Measurements from ENCODE around the gene PYY. TPM values are rescaled to one million over a fixed set of nuclear protein-coding genes. Genes with fewer than 3 reads are reported as not detected.
"Not testable (repeated sequence)": the region's sequence is repeated elsewhere in the genome, so short reads cannot be mapped to it uniquely, and the experiment has no call there.

PYY gene
- total RNA-seq, 3 donors from 2014 or later = 0.88 to 0.98 TPM; not detected in 1

DNA sequence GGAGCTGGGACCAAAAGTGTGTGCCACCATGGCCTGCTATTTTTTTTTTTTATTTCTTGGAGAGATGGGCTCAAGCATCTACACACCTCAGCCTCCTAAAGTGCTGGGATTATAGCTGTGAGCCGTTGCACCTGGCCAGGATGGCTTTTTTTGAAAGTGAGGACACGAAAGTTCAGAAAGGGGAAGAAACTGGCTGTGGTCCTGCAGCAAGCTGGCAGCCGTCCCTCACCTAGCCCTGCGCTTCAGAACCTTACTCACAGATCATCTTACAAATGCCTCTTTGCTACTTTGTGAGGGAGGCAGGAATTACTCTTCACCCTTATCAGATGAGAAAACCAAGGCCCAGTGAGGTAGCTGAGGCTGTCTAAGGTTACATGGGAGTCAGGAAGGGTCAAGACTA is 7.0 kb downstream of the PYY start:
- intact Hi-C loops (cut with DNase I; ENCODE audit: low total_unique reads) = no loop called here
- no peak for DNase-seq (ENCODE audit: low spot score in 2 of 2)

DNA sequence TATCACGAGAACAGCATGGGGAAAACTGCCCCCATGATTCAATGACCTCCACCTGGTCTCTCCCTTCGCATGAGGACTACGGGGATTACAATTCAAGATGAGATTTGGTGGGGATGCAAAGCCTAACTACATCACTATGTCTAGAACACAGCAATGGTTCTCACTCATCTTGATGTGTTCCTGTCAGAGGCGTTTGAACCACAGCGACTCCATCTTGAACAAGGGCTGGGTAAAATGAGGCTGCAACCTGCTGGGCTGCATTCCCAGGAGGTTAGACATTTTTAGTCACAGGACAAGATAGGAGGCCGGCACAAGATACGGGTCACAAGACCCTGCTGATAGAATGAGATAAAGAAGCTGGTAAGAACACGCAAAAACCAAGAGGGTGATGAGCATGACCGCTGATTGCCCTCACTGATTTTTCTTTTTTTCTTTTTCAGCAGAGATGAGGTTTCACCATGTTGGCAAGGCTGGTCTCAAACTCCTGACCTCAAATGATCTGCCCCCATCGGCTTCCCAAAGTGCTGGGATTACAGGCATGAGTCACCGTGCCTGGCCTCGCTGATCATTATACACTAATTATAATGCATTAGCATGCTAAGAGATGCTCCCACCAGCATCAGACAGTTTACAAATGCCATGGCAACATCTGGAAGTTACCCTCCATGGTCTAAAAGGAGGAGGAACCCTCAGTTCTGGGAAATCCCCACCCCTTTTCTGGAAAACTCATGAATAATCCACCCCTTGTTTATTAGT is 8.5 kb downstream of the PYY start:
- H3K9me3 ChIP-seq = no peaks in the 10 kb centered on the region
- intact Hi-C loops (cut with DNase I; ENCODE audit: low total_unique reads) = no loop called here
- H3K4me1 ChIP-seq = no peaks in the 10 kb centered on the region
- H3K36me3 ChIP-seq = no peaks in the 10 kb centered on the region
- no peak for DNase-seq (ENCODE audit: low spot score in 2 of 2)
- H3K4me3 ChIP-seq = no peak overlapping the region
- TF ChIP-seq POLR2A (IDR thresholded peaks at IDR 0.05) (no peak), CTCF (IDR thresholded peaks at IDR 0.05) (no peak), POLR2AphosphoS5 (IDR thresholded peaks at IDR 0.05) (no peak)
- H3K27me3 ChIP-seq = peaks cover 0 to 8% of the 10 kb centered on the region in 2 donors
- H3K27ac ChIP-seq = no peak overlapping the region

More for the DNA sequence above, 7.0 kb downstream of the PYY start:
- TF ChIP-seq POLR2AphosphoS5 (IDR thresholded peaks at IDR 0.05) (no peak), CTCF (IDR thresholded peaks at IDR 0.05) (no peak), POLR2A (IDR thresholded peaks at IDR 0.05) (no peak)
- peaks cover 0 to 22% of the 10 kb centered on the region in 2 donors for H3K27me3 ChIP-seq
- no peak overlapping the region for H3K27ac ChIP-seq
- H3K9me3 ChIP-seq = no peaks in the 10 kb centered on the region
- H3K4me1 ChIP-seq = no peaks in the 10 kb centered on the region
- H3K36me3 ChIP-seq = no peaks in the 10 kb centered on the region
- H3K4me3 ChIP-seq = no peak overlapping the region

GRCh38 chr17:43942051-43942685 is 11.6 kb downstream of the PYY start, which contains the start of gene PPY:
Gene PPY, minus strand, starts transcription at chr17:43942476. Its CDS starts 822 bp downstream, at chr17:43941654.
- Histone ChIP-seq H3K4me3 (no peak within 1 kb of the TSS), H3K4me1 (peaks cover 0 to 5% of the 10 kb centered on the region in 2 donors), H3K9me3 (no peaks in the 10 kb centered on the region), H3K27me3 (peaks cover 0 to 8% of the 10 kb centered on the region in 2 donors), H3K36me3 (no peaks in the 10 kb centered on the region), H3K27ac (no peak within 1 kb of the TSS)
- TF ChIP-seq POLR2A (IDR thresholded peaks at IDR 0.05) (no peak), CTCF (IDR thresholded peaks at IDR 0.05) (no peak), POLR2AphosphoS5 (IDR thresholded peaks at IDR 0.05) (no peak)
- intact Hi-C loops (cut with DNase I; ENCODE audit: low total_unique reads) = no loop called here
- no peak for DNase-seq (ENCODE audit: low spot score in 2 of 2)

GRCh38 chr17:43940630-43941029 is 13.1 kb downstream of the PYY start:
- no peak overlapping the region for H3K27ac ChIP-seq
- H3K4me3 ChIP-seq = no peak overlapping the region
- H3K36me3 ChIP-seq = no peaks in the 10 kb centered on the region
- intact Hi-C loops (cut with DNase I; ENCODE audit: low total_unique reads) = no loop called here
- no peak for TF ChIP-seq POLR2A (IDR thresholded peaks at IDR 0.05)
- no peak for TF ChIP-seq CTCF (IDR thresholded peaks at IDR 0.05)
- no peak for TF ChIP-seq POLR2AphosphoS5 (IDR thresholded peaks at IDR 0.05)
- H3K9me3 ChIP-seq = no peaks in the 10 kb centered on the region
- peaks cover 0 to 8% of the 10 kb centered on the region in 2 donors for H3K27me3 ChIP-seq
- H3K4me1 ChIP-seq = peaks cover 0 to 5% of the 10 kb centered on the region in 2 donors
- no peak for DNase-seq (ENCODE audit: low spot score in 2 of 2)

DNA sequence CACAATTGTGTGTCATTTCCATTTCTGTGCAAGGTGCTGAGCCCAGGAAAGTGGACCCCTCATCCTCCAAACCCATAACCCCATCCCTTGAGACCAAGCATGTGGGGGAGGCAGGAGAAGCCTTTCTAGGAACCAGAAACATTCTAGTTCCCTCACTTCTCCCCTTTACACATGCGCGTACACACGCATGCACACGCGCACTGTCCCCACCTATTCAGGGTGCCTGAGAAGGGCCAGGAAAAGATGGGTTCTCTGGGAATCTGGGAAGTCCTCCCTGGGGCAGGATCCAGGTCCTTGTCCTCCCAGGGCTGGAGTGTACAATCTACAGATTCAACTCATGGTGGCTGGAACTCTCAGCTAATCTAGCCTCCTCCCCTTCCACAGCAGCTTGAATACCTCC is 13.9 kb downstream of the PYY start:
- no peak for DNase-seq (ENCODE audit: low spot score in 2 of 2)
- Histone ChIP-seq H3K36me3 (no peaks in the 10 kb centered on the region), H3K9me3 (no peaks in the 10 kb centered on the region), H3K4me3 (no peak overlapping the region), H3K27ac (no peak overlapping the region), H3K4me1 (peaks cover 0 to 5% of the 10 kb centered on the region in 2 donors), H3K27me3 (peaks cover 0 to 8% of the 10 kb centered on the region in 2 donors)
- intact Hi-C loops (cut with DNase I; ENCODE audit: low total_unique reads) = no loop called here
- TF ChIP-seq CTCF (IDR thresholded peaks at IDR 0.05) = no peak
- TF ChIP-seq POLR2AphosphoS5 (IDR thresholded peaks at IDR 0.05) = no peak
- no peak for TF ChIP-seq POLR2A (IDR thresholded peaks at IDR 0.05)

DNA sequence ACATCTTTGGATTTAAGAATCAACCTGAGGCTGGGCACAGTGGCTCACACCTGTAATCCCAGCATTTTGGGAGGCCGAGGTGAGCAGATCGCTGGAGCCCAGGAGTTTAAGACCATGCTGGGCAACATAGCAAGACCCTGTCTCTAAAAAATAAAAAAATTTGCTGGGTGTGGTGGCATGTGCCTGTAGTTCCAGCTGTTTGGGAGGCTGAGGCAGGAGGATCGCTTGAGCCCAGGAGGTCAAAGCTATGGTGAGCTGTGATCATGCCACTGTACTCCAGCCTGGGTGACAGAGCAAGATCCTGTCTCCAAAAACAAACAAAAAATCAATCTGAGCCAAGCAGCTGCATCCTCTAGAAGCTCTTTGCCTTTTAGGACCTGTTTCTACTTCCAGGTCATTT is 14.3 kb downstream of the PYY start:
- H3K27ac ChIP-seq; H3K36me3 ChIP-seq; DNase-seq (ENCODE audit: low spot score in 2 of 2); H3K27me3 ChIP-seq; H3K4me1 ChIP-seq; intact Hi-C loops (cut with DNase I; ENCODE audit: low total_unique reads); H3K4me3 ChIP-seq; H3K9me3 ChIP-seq: not testable (repeated sequence)
